K562 (cell line): ENCODE measurements around the gene LYPLA2. TPM values are rescaled to one million over a fixed set of nuclear protein-coding genes. Genes with fewer than 3 reads are reported as not detected.

Experiments
- AFF1 ChIP-seq, 2 experiments: fragments of 450-650 bp; IDR thresholded peaks; 2 replicates each; pipeline ENCODE4 v1.6.1; 2018; ENCODE audit warnings: mild to moderate bottlenecking in 2 of 2, low read depth in 1 of 2; ENCODE audit not compliant: partially characterized antibody in 2 of 2
- DACH1 ChIP-seq: fragments of 450-650 bp; IDR thresholded peaks from 2 replicates; pipeline ENCODE4 v1.6.1; 2018; ENCODE audit not compliant: partially characterized antibody
- ELK3 ChIP-seq: fragments of 450-650 bp; formaldehyde crosslinking; IDR thresholded peaks from 2 replicates; pipeline ENCODE4 v1.4.0; 2020; ENCODE audit warnings: mild to moderate bottlenecking
- ILF3 ChIP-seq: fragments of 450-650 bp; IDR thresholded peaks from 2 replicates; pipeline ENCODE4 v1.6.1; 2018; ENCODE audit warnings: antibody characterized with exemption, mild to moderate bottlenecking, moderate library complexity, borderline replicate concordance
- KLF16 ChIP-seq: IDR thresholded peaks from 2 replicates; pipeline ENCODE4 v1.6.1; 2016; ENCODE audit warnings: antibody characterized with exemption
- MTA3 ChIP-seq: fragments of 450-650 bp; formaldehyde crosslinking; IDR thresholded peaks from 2 replicates; pipeline ENCODE4 v1.6.1; 2017; ENCODE audit warnings: mild to moderate bottlenecking, borderline replicate concordance
- NR3C1 ChIP-seq: sonication (generic); formaldehyde crosslinking; IDR thresholded peaks from 2 replicates; pipeline ENCODE4 v1.8.1; 2022; ENCODE audit warnings: missing genetic modification reagents
- RAD21 ChIP-seq, 2 experiments: fragments of 250-450 bp in 1 of 2; fragments of 450-650 bp in 1 of 2; sonication (Bioruptor Pico) in 1 of 2; formaldehyde crosslinking in 1 of 2; IDR thresholded peaks in 1 of 2; conservative IDR thresholded peaks in 1 of 2; 2 replicates each; pipeline versions ENCODE4 v1.4.0 to v1.8.0; 2020 to 2022; ENCODE audit warnings: mild to moderate bottlenecking in 2 of 2, moderate library complexity in 1 of 2
- RBM14 ChIP-seq: fragments of 200-400 bp; formaldehyde crosslinking; IDR thresholded peaks from 2 replicates; pipeline ENCODE4 v1.6.1; 2018; ENCODE audit warnings: low read depth, mild to moderate bottlenecking, low read length, moderate library complexity, borderline replicate concordance; ENCODE audit not compliant: insufficient read depth
- SMARCA4 ChIP-seq: fragments of 450-650 bp; IDR thresholded peaks from 2 replicates; pipeline ENCODE4 v1.6.1; 2016
- TAF9B ChIP-seq: fragments of 450-650 bp; IDR thresholded peaks from 2 replicates; pipeline ENCODE4 v1.6.1; 2018; ENCODE audit warnings: mild to moderate bottlenecking; ENCODE audit not compliant: partially characterized antibody
- TBP ChIP-seq: optimal IDR thresholded peaks from 2 replicates; pipeline ENCODE3; 2011; ENCODE audit warnings: low read depth, low read length, improper control_type of control experiment
- TRIM28 ChIP-seq: fragments of 450-650 bp; IDR thresholded peaks from 2 replicates; pipeline ENCODE4 v1.6.1; 2017
- TSC22D4 ChIP-seq: fragments of 450-650 bp; IDR thresholded peaks from 2 replicates; pipeline ENCODE4 v1.6.1; 2016; ENCODE audit warnings: missing genetic modification characterization, missing biosample characterization, control low read depth
- XRCC4 ChIP-seq: IDR thresholded peaks from one replicate; pipeline ENCODE4 v1.6.1; 2011; ENCODE audit not compliant: insufficient read depth, insufficient read length; ENCODE audit errors: extremely low read depth
- ZNF174 ChIP-seq: fragments of 250-450 bp; sonication (Bioruptor Pico); IDR thresholded peaks from 2 replicates; pipeline ENCODE4 v1.4.0; 2020; ENCODE audit warnings: mild to moderate bottlenecking
- ZNF436 ChIP-seq: fragments of 250-450, 450-650 bp; sonication (Bioruptor Pico); formaldehyde crosslinking; IDR thresholded peaks from 2 replicates; pipeline ENCODE4 v1.7.0; 2020; ENCODE audit warnings: mild to moderate bottlenecking
- ZNF740 ChIP-seq, 3 experiments: fragments of 200-800 bp in 1 of 3; sonication (Bioruptor generic) in 1 of 3; sonication (generic) in 1 of 3; formaldehyde crosslinking in 1 of 3; IDR thresholded peaks; 2 replicates each; pipeline versions ENCODE4 v1.6.1 to v1.8.0; 2016 to 2022; ENCODE audit warnings: mild to moderate bottlenecking in 2 of 3, missing compliant biosample characterization in 2 of 3, missing genetic modification characterization in 2 of 3, missing genetic modification reagents in 1 of 3
- polyA plus RNA-seq, 8 experiments: library from polyadenylated mRNA; depleted of rRNA in 4 of 8; stranded (reverse) in 5 of 8; unstranded in 3 of 8; fragments of >200 nt; fragmentation: Nextera tagmentation in 2 of 8; fragmentation: Illumina TruSeq in 1 of 8; extraction: Ambion mirVana in 2 of 8; extraction: Trizol in 1 of 8; gene quantifications; 2 replicates each; pipeline versions ENCODE4 v1.2.1 to v1.2.3, GENCODE V29; 2011 to 2014; ENCODE audit warnings: inconsistent platforms in 1 of 8, missing spikeins in 1 of 8
- total RNA-seq, 7 experiments: library from RNA; depleted of rRNA in 6 of 7; stranded (reverse); fragments of >200 nt in 6 of 7; fragmentation: Illumina TruSeq in 2 of 7; extraction: Trizol in 2 of 7; gene quantifications; 2 replicates each; pipeline versions ENCODE4 v1.2.1 to v1.2.3, GENCODE V29; 2011 to 2021; ENCODE audit warnings: low replicate concordance in 1 of 7
- TF ChIP-seq, protein P1 (sequence below): fragments of 450-650 bp; IDR thresholded peaks from 2 replicates; pipeline ENCODE4 v1.6.1; 2018; ENCODE audit not compliant: partially characterized antibody

Gene LYPLA2
- total and polyA plus RNA-seq, 9 of the 15 experiments (the other 6 are each of a cell fraction or from before 2014, with no cell fraction given), result 3.9 to 128 (median 60.1) TPM

GRCh38 chr1:23809751-23810171, 18.8 kb downstream of the LYPLA2 start (continued):
- TF ChIP-seq ZNF740 (CRISPR knock-in tag; IDR thresholded peaks at IDR 0.05) (0 out of 2 replicates have a peak, but pooled peaks have one; percentile 36), ZNF740 (tag; IDR thresholded peaks at IDR 0.05) (no peak), KLF16 (peak; percentile 28; the same call in 1 of the 2 replicates), ILF3 (no peak), TRIM28 (no peak), ELK3 (CRISPR knock-in tag) (no peak), RAD21 (CRISPR knock-in tag; conservative IDR thresholded peaks at IDR 0.05 in 1 of 2, IDR thresholded peaks at IDR 0.05 in 1 of 2) (peak; percentile 80 to 94), AFF1 (IDR thresholded peaks at IDR 0.05; ENCODE audit: low read depth in 1 of 2, partially characterized antibody in 2 of 2) (peak in 1 of 2 experiments; percentile 64), SMARCA4 (peak; percentile 18; the same call in 1 of the 2 replicates), RBM14 (no peak), ZNF174 (CRISPR knock-in tag) (no peak), MTA3 (peak; percentile 72; the same call in 1 of the 2 replicates), DACH1 (no peak), TBP (peak; percentile 12), NR3C1 (CRISPR knock-in tag) (no peak), ZNF436 (CRISPR knock-in tag) (no peak), TSC22D4 (tag) (no peak), XRCC4 (no peak), TAF9B (no peak)
- TF ChIP-seq, protein P1, sequence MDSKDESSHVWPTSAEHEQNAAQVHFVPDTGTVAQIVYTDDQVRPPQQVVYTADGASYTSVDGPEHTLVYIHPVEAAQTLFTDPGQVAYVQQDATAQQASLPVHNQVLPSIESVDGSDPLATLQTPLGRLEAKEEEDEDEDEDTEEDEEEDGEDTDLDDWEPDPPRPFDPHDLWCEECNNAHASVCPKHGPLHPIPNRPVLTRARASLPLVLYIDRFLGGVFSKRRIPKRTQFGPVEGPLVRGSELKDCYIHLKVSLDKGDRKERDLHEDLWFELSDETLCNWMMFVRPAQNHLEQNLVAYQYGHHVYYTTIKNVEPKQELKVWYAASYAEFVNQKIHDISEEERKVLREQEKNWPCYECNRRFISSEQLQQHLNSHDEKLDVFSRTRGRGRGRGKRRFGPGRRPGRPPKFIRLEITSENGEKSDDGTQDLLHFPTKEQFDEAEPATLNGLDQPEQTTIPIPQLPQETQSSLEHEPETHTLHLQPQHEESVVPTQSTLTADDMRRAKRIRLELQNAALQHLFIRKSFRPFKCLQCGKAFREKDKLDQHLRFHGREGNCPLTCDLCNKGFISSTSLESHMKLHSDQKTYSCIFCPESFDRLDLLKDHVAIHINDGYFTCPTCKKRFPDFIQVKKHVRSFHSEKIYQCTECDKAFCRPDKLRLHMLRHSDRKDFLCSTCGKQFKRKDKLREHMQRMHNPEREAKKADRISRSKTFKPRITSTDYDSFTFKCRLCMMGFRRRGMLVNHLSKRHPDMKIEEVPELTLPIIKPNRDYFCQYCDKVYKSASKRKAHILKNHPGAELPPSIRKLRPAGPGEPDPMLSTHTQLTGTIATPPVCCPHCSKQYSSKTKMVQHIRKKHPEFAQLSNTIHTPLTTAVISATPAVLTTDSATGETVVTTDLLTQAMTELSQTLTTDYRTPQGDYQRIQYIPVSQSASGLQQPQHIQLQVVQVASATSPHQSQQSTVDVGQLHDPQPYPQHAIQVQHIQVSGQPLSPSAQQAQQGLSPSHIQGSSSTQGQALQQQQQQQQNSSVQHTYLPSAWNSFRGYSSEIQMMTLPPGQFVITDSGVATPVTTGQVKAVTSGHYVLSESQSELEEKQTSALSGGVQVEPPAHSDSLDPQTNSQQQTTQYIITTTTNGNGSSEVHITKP, result peak; percentile 35
